OCI-LY7 (cell line): ENCODE results near the gene RABL3.

ENCODE experiments used
- CTCF ChIP-seq: fragments of 200-600 bp; sonication (generic); conservative IDR thresholded peaks from 2 replicates; pipeline ENCODE4 v1.5.1; 2014; ENCODE audit warnings: mild to moderate bottlenecking, antibody characterized with exemption, low read length, moderate library complexity, mixed read lengths
- EZH2phosphoT487 ChIP-seq: fragments of 200-600 bp; sonication (generic); IDR thresholded peaks from 2 replicates; pipeline ENCODE4 v1.6.1; 2018; ENCODE audit warnings: low read depth, borderline replicate concordance, mild to moderate bottlenecking, mixed run types, antibody characterized with exemption, low read length, moderate library complexity, mixed read lengths

DNA sequence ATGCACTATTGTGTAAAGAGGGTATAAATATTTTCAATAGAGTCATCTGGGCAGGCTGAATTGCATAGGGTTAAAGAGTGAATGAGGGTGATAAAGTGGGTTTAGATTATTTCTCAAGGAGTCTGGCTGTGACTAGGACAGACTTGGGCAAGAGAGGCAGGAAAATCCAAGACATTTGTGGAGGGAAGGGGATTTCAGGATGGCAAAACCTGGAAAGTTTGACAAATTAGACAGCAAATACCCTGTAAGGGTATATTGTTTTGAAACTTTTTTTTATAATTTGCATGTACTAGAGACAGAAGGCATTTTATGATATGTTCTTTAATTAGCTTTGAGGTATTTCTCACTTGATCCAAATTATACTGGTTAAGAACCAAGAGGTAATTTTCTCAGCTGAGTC lies 77.4 kb downstream of the RABL3 start:
- TF ChIP-seq CTCF, result no peak
- TF ChIP-seq EZH2phosphoT487, result no peak
